Measurements from ENCODE around the gene SCN2B.

SCN2B gene

GRCh38 chr11:118132385-118133151 is 43.9 kb downstream of the SCN2B start:
- DNase-seq (ENCODE audit: low read depth): no peak

GRCh38 chr11:118129471-118130172 is 46.8 kb downstream of the SCN2B start:
- no peak for DNase-seq (ENCODE audit: low read depth)

DNA sequence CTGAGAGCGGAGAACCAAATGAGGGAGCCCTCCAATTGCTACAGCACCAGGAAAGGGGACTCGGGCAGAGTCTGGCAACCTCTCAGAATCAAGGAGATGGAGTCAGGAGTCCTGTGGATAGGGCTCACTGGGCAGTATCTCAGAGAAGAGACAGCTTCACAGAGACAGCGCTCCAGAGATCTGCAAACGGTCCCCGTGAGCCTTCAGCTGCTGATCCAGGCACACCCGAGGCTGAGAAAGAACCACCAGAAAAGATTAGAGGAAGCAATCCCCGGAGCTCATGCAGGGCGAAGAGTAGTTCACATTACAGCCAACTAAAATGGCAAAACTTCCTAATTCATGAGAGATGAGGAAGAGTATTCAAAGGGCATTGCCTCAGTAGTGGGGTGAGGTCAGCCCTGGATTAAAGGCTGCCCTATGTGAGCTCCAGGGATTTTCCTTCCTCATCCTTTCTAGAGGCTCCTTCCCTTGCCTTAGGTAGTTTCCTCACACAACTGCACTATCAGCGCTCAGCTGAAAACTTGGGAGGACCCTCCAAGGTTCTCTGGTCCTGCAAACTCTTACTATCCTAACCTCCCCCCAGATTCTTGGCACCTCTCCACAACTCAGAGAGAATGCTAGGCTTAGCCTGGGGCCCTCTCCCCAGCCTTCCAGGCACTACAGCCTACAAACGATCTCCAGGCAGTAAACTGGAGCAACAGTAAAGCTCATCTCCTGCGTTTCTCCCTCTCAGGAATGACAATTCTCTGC is 47.5 kb downstream of the SCN2B start:
- DNase-seq (ENCODE audit: low read depth): no peak

- no peak for DNase-seq (ENCODE audit: low read depth)
Measured at GRCh38 chr11:118128310-118128709, 48.1 kb downstream of the SCN2B start.

- no peak for DNase-seq (ENCODE audit: low read depth)
Measured at GRCh38 chr11:118126082-118126838, 50.2 kb downstream of the SCN2B start.

GRCh38 chr11:118124929-118125535 is 51.4 kb downstream of the SCN2B start:
- no peak for DNase-seq (ENCODE audit: low read depth)

- DNase-seq (ENCODE audit: low read depth): no peak
Measured at GRCh38 chr11:118120793-118121192, 55.6 kb downstream of the SCN2B start.

- DNase-seq (ENCODE audit: low read depth): no peak
Measured at GRCh38 chr11:118117790-118118601, 58.4 kb downstream of the SCN2B start.

GRCh38 chr11:118115048-118115447 is 61.4 kb downstream of the SCN2B start:
- no peak for DNase-seq (ENCODE audit: low read depth)

DNA sequence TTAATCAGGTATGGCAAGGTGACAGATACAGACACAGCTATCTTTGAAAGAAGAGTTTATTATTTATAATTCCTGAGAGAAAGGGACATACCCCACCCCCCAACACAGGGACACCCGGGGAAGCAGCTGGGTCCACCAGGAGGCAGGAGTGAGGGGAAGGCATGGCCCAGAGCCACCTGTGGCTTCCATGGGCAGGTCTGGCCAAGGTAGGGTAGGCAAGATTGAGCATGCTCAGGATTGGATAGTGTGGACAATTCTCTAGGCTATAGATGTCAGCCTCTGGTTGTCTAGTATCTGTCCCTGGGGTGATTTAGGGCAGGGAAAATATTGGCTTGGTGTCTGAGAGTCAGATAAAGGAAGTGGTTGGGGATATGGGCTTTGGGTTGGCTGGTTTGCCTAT is 62.2 kb downstream of the SCN2B start:
- no peak for DNase-seq (ENCODE audit: low read depth)

GRCh38 chr11:118112711-118113430 is 63.6 kb downstream of the SCN2B start:
- DNase-seq (ENCODE audit: low read depth): no peak
